HG03060 (cell line): ENCODE measurements around the gene TRPM3.
"Not testable (repeated sequence)": the region's sequence is repeated elsewhere in the genome, so short reads cannot be mapped to it uniquely, and the experiment has no call there.

Experiments
- ATAC-seq: cut with Tn5 transposase; IDR thresholded peaks from one replicate; pipeline ENCODE4 v1.9.1; 2021; ENCODE audit warnings: low read depth, moderate number of reproducible peaks; ENCODE audit not compliant: unreplicated experiment

TRPM3 gene

GRCh38 chr9:71004196-71004595 lies 117.2 kb downstream of the TRPM3 start:
- ATAC-seq, result no peak

GRCh38 chr9:71003346-71003745 lies 118.1 kb downstream of the TRPM3 start:
- no peak for ATAC-seq

GRCh38 chr9:71001780-71002386 lies 119.5 kb downstream of the TRPM3 start:
- ATAC-seq, result no peak

DNA sequence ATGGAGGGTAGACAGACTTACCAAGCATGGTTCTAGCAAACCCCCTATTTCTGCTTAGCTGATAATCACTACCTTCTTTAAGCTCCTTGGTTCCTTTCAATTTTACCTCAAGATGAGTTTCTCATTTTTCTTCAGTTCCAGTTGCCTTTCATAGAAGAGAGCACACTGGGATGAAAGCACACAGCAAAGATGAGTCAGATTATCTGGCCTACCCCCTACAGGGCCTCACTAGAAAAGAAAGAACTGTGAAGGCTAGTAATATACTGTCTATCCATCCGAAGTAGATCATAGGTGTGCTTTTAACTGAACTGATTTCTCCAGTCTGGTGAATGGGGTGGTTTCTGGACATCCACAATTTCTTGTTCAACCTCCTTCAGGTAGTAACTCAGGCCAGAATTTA lies 122.5 kb downstream of the TRPM3 start:
- ATAC-seq, result no peak

DNA sequence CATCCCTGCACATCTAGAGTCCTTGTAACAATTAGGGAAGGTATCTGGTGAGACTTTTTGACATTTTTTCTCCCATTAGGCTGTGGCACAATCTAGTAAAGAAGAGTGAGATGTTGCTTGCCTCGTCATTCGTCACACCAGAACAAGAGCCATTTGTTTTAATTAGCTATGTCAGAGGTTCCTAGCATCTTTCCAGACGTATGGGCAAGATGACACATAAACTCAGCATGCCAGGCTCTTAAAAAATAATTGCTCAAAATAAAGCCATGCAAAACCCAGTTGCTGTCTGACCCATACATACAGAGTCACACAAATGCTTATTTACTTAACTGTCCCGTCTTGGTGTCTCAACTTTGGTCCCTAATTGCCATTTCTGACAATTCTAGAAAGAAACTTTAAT lies 125.9 kb downstream of the TRPM3 start:
- no peak for ATAC-seq

DNA sequence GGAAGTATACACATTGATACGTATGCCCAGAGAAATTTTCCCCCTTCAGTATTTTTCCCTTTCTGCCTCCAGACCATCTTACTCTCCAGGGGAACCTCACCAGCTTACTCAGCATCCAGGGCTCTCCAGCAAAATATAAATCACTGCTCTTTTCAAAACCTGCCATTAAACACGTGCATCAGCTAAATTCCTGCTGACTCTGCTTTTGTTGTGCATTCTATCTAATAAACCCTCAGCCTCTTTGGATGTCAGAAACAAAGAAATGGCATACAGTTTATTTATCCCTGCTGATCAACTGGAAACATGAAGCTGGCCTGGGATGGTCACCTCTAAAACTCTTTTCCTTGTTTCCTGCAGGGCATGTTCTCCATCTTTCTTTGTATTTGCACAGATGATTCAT lies 126.8 kb downstream of the TRPM3 start:
- ATAC-seq, result no peak

GRCh38 chr9:70988551-70988950 lies 132.9 kb downstream of the TRPM3 start:
- no peak for ATAC-seq

DNA sequence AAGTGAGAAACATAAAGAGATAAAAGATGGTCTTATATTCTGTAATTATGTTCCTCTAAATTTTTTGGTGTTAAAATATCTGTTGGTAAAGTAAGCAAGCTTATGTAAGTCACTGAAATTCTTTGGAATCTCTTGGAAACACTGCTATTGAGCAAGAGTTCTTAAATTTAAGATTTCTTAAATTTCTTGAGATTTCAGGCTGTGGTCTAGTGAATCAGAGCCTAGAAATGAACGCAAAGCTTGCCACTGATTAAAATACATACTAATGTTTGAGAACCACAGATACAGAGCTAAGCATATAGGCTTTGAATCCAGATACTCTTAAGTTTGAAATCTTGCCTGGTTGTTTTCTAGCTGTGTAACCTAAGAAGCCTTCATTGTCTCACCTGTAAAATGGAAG lies 133.4 kb downstream of the TRPM3 start:
- no peak for ATAC-seq

DNA sequence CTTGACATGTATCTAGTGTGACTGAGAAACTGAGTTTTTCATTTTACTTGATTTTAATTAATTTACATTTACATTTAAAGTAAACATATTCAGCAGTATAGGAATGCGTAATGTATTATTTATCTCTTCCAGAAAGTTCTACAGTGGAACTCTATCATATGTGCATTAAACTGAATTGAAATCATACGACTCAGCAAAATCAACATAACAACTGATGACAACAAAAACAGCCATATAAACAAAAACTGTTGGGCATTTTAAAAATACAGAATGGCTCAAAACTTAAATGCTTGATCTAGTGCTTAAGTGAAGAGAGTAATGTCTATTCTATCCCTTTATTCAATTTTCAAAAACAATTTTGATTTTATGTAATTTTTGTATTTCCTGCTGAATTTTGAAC lies 134.4 kb downstream of the TRPM3 start:
- ATAC-seq, result no peak

- ATAC-seq, result no peak
Observed at GRCh38 chr9:70983723-70984295, 137.6 kb downstream of the TRPM3 start.

DNA sequence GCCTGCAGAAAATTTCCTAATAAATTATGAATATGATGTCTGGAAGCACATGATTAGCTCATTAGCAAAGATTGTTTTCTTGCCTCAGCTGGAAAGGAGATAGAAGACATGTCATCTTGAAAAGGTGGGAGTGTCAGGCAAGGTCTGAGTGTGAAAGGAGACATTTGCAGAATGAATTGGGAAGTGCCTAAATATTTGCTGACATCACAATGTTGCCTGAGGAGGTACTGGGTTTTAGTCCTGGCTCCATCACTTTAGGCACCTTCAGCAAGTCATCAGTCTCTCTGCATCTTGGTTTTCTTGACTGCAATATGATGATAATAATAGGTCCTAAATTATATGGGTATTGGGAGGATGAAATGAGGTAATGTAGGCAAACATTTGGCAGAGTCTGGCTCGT lies 140.1 kb downstream of the TRPM3 start:
- no peak for ATAC-seq

GRCh38 chr9:70979966-70980365 lies 141.5 kb downstream of the TRPM3 start:
- no peak for ATAC-seq

GRCh38 chr9:70978085-70978484 lies 143.3 kb downstream of the TRPM3 start:
- no peak for ATAC-seq

- no peak for ATAC-seq
Observed at GRCh38 chr9:70975821-70976220, 145.6 kb downstream of the TRPM3 start.

- no peak for ATAC-seq
Observed at GRCh38 chr9:70971723-70972122, 149.7 kb downstream of the TRPM3 start.

GRCh38 chr9:70966380-70966779 lies 155.0 kb downstream of the TRPM3 start:
- not testable (repeated sequence) for ATAC-seq

GRCh38 chr9:70964861-70965260 lies 156.6 kb downstream of the TRPM3 start:
- ATAC-seq, result no peak

GRCh38 chr9:70963554-70963953 lies 157.9 kb downstream of the TRPM3 start:
- no peak for ATAC-seq

- ATAC-seq, result no peak
Observed at GRCh38 chr9:70962761-70963440, 158.5 kb downstream of the TRPM3 start.

DNA sequence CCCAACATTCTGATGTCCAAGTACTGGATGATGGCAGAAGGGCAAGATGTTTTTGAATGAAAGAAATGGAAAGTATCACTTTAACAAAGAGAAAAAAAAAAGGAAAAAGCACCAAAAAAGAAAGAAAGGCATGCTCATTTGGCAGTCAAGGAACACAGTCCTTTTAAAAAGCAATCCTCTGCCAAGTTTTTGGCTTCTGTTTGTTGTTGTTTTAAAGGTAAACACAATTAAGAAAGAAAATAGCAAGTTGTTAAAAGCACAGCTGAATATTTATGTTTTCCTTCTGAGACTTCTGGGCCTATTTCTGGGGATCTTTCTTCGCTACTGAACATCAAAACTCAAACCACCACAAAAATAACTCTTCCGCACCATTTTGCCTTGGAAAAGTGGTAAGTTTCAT lies 162.1 kb downstream of the TRPM3 start:
- no peak for ATAC-seq

DNA sequence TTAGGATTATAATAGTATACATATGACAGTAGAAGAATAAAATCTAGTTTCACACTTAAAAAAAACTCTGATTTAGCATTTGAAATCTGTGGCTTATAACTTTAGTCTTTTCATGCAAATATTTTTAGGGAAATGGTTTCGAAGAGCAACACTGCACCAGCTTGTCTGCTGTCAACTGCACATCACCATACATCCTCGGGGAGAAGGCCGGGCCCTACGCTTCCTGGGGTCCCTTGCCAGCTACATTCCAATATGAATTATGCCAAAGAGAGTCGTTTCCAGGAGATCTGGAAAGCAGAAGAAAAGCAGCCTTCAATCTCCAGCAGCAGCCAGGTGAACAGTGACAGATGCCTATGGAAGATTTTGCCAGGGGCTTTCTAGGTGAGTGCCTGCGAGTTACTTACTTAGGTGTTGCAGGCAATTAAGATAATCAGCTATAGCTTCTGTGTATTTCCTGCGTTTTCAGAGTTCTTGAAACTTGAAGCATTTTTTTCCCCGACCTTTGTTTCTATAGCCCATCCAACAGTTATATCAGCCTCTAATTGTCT lies 166.8 kb downstream of the TRPM3 start:
- ATAC-seq, result no peak

GRCh38 chr9:70954126-70954525 lies 167.3 kb downstream of the TRPM3 start:
- no peak for ATAC-seq
